Measurements from ENCODE around the gene NECTIN4. TPM values are rescaled to one million over a fixed set of nuclear protein-coding genes. Genes with fewer than 3 reads are reported as not detected.

Gene NECTIN4
- total RNA-seq, 1 donor from 2014 or later, result 75.6 TPM

DNA sequence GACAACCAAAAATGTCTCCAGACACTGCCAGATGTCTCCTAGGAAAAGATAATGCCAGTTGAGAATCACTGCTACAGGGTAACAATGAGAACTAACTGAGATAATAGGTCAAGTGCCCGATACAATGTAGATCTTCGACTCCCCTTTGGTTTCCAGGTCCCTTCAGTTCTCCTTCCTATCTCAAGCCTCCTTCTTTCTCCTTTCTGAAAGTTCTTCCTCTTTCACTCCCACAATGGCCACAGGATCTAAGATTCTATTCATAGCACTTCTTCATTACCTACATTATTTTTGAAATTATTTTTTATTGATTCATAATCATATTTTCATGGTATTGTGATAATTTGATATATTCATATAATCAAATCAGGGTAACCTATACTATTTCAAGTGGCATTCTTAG lies 22.2 kb upstream of the NECTIN4 start:
- no peak for DNase-seq (ENCODE audit: low spot score)

DNA sequence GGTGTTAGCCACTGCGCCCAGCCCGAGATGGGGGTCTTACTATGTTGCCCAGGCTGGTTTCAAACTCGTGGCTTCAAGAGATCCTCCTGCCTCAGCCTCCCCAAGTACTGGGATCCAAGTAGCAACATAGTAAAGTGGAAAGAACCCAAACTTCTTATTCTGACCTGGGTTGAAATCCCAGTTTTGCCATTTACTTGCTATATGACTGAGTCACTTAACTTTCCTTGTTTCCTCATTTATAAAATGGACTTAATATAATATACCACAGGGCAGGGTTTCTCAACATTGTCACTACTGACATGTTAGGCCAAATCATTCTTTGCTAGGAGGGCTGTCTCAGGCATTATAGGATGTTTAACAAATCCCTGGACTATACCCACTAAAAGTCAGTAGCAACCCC lies 21.8 kb upstream of the NECTIN4 start:
- DNase-seq (ENCODE audit: low spot score), result no peak

DNA sequence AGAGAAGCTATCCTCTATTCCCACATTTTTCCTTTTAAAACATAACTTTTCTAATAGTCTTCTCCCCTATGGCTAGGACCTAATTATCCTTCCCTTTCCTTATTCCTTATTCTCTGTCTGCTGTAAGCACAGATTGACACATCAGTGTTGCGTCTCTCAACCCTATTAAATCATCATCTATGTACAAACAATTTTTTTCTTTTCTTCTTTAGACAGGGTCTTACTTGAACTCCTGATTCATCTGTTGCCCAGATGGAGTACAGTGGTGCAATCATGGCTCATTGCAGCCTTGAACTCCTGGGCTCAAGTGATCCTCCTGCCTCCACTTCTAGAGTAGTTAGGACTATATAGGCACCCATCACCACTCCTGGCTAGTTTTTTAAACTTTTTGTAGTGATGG lies 17.1 kb upstream of the NECTIN4 start:
- DNase-seq (ENCODE audit: low spot score), result no peak

DNA sequence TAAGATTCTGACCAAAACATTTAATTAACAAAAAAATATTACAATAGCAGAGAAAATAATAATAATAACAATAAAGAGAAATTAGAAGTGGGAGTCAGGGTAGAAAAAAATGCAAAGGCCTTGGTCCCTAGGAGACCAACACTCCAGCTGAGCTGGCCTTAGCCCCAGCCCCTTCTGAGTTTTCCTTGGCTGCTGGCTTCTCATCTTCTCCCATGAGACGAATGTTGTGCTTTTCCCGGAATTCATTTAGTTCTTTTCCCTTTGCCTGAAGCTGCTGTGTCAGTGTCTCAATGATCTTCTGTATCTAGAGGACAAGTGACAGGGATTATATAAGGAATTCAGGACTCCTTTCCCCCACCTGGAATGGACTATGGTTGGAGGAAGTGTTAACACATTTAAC lies 11.2 kb upstream of the NECTIN4 start:
- no peak for DNase-seq (ENCODE audit: low spot score)

DNA sequence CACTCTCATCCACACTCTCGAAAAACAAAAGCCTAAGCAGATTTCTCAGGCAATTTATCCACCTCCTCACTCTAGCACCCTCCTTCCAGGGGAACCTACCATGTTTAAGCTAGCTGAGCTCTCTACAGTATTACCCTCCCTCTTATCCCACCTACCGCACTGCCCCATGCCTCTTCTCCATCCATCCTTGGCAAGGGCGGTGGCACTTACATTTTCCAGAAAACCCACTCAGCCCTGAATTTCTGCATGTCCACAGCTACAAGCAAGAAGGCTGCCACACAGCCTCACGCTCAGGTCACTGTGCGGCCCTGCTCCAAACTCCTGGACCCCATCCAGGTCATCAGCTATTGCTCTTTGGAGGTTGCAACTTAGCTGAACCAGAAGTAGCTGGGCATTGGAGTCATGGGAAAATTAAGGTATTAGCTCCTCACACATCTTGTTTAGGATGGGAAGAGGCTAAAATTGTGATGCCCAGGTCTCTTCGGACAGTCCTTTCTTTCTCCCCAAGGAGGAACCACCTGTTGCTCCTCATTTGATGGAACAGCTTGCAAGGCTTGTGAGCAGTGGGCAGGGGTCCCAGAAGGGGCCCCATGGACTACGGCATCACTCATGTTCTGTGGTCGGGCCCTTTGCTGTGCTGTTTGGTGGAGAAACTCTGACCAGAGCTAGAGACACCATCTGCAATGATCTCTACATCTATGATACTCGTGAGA lies 9.9 kb upstream of the NECTIN4 start:
- DNase-seq (ENCODE audit: low spot score), result peak; percentile 39

DNA sequence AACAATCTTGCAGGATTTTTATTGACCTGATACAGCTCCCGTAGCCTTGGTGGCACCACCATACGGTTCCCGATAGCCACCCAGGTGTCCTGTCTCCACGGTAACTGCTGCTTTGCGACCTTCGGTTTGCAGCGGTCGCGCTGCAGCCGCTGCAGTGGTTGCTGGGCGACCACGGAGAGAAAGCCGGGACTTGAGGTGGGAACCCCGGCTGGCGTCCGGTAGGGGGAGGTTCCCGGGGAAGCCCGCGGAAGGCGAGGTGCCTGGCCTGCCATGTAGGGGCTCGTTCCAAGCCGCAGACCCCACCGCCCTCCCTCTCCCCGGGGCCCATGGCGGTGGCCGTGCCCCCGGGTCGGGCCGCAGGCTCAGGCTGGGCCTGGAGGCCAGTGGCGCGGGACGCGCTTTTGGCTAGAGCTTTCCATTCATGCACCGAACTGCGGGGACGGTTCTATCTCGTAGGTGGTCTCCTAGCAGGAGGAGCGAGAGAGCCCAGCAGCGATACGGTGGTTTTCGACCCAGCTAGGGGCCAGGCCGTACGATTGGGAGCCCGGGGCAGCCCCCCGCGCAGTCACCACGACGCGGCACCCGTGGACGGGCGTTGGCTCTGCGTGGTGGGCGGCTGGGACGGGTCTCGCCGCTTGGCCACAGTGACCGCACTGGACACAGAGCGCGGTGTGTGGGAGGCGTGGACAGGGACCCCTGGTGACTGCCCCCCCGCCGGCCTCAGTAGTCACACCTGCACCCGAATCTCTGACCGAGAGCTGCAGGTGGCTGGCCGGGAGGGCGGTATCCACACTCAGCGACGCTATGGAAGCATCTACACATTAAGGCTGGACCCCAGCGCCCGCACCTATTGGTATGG lies 9.1 kb upstream of the NECTIN4 start, which contains the start of gene KLHDC9:
KLHDC9 (plus strand) TSS at position 152 of the 859 bp plus-strand sequence; CDS start at position 327, 175 bp downstream.
- peak; percentile 89 for DNase-seq (ENCODE audit: low spot score)

DNA sequence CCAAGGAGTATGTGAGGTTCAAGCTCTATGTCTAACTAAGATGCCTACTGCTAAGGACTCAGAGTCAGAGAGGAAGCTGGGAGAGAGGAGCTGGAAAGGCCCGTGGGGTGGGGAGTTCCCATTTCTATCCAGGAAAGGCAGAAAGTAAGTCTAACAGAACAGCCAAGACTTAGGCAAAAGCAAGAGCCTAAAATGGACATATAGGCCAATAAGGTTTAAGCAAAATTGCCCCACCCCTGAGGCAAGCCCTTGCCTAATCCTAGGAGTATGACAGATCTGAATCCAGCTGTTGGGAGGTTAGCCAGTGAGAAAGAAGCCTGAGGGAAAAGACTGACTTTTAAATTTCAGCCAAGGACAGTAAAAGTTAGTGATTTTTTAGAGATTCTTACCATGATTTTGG lies 7.2 kb upstream of the NECTIN4 start:
- peak; percentile 41 for DNase-seq (ENCODE audit: low spot score)

DNA sequence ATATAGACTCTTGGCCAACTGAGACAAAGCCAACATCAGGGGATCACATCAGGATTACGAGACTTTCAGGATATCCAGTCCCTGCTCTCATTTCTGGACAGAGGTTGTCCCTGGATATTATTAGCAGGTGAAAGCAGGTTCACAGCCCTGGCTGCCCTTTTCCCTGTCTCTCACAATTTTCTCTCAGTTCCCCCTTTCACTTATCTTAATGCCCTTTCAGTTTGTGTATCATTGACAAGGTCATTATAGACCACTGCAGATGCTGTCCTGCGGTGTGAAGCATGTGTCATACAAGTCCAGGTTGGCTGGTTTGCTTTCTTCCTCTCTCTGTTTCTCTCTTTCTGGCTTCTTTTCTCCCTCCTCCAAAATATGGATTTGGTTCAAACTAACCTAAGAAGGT lies 6.7 kb upstream of the NECTIN4 start:
- no peak for DNase-seq (ENCODE audit: low spot score)

DNA sequence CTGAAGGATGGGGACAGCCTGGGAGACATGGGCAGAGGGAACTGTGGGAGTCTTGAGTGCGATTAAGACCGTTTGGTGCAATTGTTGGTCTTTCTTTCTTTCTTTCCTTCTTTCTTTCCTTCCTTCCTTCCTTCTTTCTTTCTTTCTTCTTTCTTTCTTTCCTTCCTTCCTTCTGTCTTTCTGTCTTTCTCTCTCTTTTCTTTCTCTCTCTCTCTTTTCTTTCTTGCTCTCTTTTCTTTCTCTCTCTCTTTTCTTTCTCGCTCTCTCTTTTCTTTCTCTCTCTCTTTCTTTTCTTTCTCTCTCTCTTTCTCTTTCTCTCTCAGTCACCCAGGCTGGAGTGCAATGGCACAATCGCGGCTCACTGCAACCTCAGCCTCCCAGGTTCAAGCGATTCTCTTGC lies 5.9 kb upstream of the NECTIN4 start:
- no peak for DNase-seq (ENCODE audit: low spot score)

DNA sequence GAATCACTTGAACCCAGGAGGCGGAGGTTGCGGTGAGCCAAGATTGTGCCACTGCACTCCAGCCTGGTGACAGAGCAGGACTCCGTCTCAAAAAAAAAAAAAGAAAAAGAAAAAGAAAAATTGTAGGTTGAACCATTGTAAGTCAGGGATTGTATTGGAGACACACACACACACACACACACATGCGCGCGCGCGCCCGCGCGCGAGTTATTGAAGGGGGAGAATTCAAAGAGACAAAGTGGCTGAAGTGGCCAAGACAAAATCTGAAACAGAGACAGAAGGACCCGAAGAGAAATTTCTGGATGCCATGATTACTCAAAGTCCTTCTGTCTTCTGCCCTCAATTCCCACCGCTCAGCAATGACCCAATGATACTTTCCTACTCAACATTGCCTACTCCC lies 5.1 kb upstream of the NECTIN4 start:
- no peak for DNase-seq (ENCODE audit: low spot score)

DNA sequence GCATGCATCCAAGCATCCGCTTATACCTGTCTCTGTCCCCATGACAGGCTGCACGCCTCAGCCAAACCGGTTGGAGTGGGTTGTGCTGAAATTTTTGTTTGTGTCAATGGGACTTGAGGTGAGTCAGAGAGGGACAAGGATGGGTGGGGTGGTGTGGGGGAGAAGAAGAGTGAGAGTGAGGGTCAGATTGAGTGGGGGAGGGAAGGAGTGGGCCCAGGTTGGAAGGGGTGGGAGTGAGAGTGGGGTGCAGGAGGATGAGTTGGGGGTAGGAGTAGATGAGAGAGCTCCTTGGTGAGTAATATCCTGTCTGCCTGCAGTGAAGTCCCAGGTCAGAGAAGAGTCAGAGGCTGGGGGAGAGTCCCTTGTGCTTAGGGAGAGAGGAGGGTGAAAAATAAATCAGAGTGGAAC lies 3.3 kb upstream of the NECTIN4 start:
- no peak for DNase-seq (ENCODE audit: low spot score)

DNA sequence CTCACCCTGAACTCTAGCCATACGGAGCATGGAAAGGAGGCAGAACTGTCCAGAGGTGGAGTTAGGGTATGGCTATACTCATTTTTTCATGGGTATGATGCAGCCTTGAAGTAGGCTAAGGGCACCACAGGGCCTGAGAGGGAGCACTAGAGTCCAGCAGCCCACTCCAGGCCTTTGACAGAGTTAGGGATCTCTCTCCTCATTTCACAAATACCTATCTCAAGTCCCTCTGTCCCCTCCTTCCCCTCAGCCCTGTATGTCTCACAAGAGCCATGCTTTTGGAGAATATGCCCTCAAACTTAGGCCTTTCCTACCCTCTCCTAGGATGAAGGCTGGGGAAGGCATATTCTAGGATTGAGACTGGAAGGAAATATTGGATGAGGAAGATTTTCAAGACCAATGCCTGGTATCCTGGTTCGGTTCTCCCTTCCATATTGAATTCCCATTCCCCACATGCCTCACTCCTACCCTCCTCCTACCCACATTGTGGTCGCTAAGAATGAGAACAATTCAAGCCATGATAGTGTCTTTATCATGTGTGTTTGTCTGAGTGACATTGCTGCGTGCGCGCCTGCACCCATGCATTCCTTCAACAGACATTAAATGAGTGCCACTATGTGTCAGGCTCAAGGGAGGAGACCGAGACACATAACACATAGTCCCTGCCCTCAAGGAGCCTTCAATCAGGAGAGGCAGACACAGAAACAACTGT lies 2.6 kb upstream of the NECTIN4 start:
- DNase-seq (ENCODE audit: low spot score), result no peak

DNA sequence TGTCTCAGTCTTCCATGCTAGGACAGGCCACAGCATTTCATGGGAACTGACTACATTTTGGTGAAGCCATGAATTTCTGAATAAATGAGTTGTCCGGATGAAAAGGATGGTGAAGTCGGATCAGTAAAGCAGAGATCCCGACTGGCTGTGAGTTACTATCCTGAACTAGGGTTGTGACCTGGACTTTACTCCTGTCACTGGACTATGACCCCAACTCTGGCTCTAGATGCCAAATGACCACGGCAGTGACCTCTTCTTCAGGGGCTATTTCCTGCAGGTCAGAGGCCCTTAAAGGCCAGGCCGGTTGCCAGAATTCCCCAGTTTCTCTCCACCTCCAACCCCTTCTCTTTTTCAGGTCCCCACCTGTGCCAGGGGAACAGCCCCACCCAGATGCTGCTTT lies 1.7 kb upstream of the NECTIN4 start:
- DNase-seq (ENCODE audit: low spot score), result no peak

DNA sequence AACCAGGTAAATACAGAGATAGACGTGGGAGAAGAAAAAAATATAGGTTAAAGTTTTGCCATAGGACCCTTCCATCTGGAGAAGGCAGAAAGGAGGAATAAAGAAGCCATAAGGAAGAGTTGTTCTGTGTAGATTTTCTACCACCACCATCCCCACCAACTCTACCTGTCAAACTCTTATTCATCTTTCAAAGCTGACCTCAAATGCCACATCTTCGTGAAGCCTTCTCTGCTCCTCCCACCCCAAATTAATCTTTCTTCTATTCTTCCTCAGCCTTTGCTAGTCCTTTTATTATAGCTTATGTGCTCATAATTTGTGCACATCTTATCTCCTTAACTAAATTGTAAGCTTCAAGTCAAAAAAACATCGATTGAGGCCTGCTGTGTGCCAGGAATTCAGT lies 1.3 kb upstream of the NECTIN4 start:
- no peak for DNase-seq (ENCODE audit: low spot score)

DNA sequence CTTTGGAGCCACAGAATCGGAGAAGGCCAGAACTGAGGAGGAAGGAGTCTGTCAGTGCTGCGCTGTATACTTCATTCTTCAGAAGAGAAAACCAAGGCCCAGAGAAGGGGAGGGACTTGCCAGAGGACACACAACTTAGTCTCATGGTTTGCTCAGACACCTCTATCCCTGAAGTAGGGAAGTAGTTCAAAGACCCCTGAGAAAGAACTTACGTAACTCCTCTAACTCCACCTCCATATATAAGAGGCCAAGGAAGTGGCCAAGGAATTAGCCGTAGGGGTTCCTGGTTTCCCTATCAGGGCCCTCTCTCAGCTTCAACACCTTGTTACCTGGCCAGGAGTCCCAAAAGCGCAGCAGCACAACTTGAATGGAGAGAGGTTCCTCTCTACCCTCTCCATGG lies 580 bp upstream of the NECTIN4 start:
- no peak for DNase-seq (ENCODE audit: low spot score)

DNA sequence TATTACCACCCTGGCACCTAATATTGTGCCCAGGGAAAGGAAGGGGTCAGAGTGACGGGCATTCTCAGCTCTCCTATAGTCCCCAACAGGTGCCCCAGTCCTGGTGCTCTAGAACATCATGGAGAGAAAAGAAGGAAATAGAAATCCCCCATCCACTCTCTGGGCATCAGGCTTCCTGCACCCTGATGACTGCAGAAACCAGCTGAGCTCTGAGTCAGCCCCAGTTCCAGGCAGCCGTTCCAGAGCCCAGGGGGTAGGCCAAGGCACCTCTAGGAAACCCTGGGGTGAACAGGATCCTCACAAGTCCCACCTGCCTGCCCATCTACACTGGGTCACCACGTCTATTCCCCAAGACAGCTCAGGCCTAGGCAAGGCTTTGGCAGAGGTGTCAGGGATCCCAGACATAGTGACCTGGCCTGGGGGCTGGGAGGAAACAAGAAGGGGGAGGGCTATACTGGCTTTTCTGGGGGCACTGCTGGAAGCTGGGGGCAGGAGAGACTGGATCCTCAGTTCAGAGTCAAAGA lies 709 bp downstream of the NECTIN4 start:
- no peak for DNase-seq (ENCODE audit: low spot score)

DNA sequence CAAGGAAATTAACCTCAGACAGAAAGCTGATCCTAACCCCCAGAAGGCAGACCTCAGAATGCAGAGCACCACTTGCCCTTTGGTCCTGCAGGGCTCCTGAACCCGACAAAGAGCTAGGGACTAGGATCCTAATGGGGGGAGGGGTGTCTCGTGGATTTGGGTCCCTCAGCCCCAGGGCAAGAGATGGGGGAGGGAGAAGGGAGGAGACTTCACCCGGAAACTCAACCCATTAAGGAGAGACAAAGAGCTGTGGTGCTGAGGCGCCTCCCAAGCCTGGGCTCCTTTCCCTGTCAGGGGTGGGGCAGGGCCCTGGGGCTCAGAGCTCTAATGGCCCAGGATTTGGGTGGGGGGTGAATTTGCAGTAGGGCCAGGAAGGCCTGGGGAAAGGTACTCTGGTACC lies 2.9 kb downstream of the NECTIN4 start:
- DNase-seq (ENCODE audit: low spot score), result no peak

DNA sequence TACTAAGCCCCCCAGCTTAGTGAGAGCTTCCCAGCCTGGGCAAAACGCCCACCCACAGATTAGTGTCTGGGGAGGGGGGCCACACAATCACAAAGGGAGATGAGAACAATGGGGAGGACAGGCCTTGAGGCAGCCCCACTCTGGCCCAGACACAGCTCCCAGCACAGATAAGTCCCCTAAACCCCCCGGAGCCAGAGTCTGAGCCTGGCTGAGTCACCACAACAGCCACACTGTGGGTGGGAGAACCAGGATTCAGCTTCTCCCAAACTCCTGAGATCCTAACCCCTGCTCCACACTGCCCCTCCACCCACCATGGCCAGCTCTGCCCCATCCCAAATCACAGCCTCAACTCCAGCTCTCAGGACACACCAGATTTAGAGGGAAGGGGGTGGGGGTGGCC lies 4.2 kb downstream of the NECTIN4 start:
- no peak for DNase-seq (ENCODE audit: low spot score)

DNA sequence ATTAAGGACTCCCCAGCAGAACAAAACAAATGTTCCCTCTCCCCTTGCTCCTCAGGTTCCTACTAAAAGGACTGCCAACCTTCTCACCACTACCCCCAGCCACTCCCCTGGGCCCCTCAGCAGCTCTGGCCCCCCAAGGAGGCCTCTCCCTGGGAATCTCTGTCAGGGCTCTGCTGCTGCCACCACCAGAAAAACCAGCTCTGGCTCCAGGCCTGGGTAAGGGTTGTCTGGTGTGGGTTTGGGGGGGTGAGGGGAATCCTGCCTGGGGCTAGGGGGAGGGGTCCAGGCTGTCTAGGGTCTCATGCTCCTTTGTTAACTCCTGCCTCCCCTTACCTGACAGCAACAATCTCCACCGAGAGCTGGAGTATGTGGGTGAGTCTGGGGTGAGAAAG lies 4.8 kb downstream of the NECTIN4 start:
- no peak for DNase-seq (ENCODE audit: low spot score)

DNA sequence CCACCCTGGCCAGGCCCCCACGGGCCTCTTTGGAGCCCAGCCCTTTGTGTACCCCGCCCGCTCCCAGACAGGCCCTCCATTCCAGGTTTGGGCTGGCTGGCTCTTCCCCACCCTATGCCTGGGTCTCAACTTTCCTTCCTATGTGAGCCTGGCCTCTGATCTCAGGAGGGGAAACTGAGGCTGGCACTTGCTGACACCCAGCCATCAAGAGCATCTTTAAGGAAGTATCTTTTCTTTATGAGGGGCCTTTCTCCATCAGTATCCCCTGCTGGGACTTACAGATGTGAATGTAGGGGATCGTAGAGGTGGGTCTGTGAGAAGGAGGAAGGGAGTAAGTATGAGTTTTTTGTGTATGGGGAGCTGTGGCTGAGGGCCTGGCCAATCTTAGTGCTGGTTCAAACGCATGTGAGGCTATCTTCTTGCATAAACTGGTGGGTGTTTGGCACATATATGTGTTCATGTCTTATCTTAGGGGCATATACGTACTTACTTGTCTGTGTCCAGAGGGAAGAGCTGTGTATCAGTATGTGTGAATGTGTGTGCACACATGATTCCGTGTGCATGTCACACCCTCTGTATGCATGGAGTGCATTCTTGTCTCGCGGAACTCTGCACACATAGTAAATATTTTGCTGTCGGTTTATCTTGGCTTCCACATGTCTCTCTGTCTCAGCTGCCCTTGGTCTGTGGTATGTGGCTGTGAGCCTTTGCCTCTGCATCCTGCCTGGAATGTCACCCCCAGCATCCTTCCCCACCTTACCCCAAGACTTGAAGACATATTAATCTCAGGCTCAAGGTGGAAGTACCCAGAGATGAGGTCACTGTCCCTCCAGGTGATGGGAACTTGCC lies 5.4 kb downstream of the NECTIN4 start:
- no peak for DNase-seq (ENCODE audit: low spot score)

DNA sequence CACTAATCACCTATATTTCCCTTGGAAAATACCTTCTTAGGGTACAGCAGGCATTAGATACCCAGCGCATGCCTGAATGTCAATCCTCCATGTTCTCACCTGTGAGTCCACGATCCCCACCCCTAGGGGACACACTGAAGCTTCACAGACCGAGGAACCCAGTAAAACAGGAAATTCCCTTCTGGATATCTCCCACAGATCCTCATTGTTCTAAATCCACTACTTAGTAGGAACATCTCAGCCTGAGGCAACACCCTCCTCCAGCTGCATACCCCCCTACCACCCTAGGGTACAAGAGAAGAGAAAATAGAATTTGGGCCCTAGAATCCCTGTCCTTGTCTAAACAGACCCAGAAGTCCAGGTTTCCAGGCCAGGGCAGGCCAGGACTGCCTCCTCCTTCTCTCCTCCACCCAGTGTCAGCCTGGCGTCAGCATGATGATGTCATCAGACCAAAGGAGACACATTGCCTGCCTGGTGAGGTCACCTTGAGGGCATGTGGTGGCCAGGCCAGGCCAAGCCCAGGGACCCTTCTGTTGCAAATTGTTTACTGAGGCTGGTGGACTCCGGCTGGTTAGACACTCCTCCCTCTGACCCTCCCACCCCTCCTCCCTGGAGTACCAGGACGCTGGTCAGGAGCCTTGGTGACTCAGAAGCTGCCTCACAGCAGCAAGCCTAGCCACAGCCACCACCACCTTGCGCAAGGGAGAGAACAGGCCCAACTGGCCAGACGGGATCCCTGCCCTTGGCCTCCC lies 6.2 kb downstream of the NECTIN4 start:
- peak; percentile 95 for DNase-seq (ENCODE audit: low spot score)
